Thoracic aorta (tissue), 2 donors: ENCODE data around the gene FNDC8. TPM values are rescaled to one million over a fixed set of nuclear protein-coding genes. Genes with fewer than 3 reads are reported as not detected.
A peak's percentile ranks its signal among the peaks of the same experiment; 100 is the strongest.

Experiments
- ATAC-seq: fragments of 150-250 bp; one replicate; pipeline ENCODE4 v1.8.0; 2017; ENCODE audit warnings: low read depth; ENCODE audit not compliant: insufficient number of reproducible peaks, low FRiP score
- DNase-seq: peaks from one replicate; pipeline ENCODE4 v3.0.0-alpha.2; 2020; ENCODE audit warnings: low spot score
- H3K27ac ChIP-seq, 2 donors: fragments of 200-600 bp; sonication (generic); 1 replicate in 1 of 2; 2 replicates in 1 of 2; pipeline ENCODE4 v1.5.1; 2016; ENCODE audit warnings: mild to moderate bottlenecking in 2 of 2, moderate library complexity in 2 of 2
- H3K27me3 ChIP-seq: fragments of 200-600 bp; sonication (generic); replicated peaks from 2 replicates; pipeline ENCODE4 v1.6.0; 2016; ENCODE audit warnings: mild to moderate bottlenecking; ENCODE audit not compliant: insufficient read depth
- H3K36me3 ChIP-seq: fragments of 200-600 bp; sonication (generic); one replicate; pipeline ENCODE4 v1.5.1; 2016
- H3K4me1 ChIP-seq, 2 donors: fragments of 200-600 bp; sonication (generic); 1 replicate in 1 of 2; 2 replicates in 1 of 2; pipeline versions ENCODE4 v1.5.1 to v1.6.0; 2016; ENCODE audit warnings: low read depth in 2 of 2, mild to moderate bottlenecking in 1 of 2; ENCODE audit not compliant: control insufficient read depth in 1 of 2
- H3K4me3 ChIP-seq: fragments of 200-600 bp; sonication (generic); 2 replicates; pipeline ENCODE4 v1.5.1; 2016; ENCODE audit warnings: mild to moderate bottlenecking
- H3K9me3 ChIP-seq: fragments of 200-600 bp; sonication (generic); 2 replicates; pipeline ENCODE4 v1.5.1; 2016
- CTCF ChIP-seq: fragments of 200-600 bp; sonication (generic); IDR thresholded peaks from one replicate; pipeline ENCODE4 v1.5.1; 2019; ENCODE audit warnings: antibody characterized with exemption
- total RNA-seq, 2 donors: library from RNA; depleted of rRNA; stranded (reverse); fragments of >200 nt; gene quantifications; one replicate each; pipeline versions ENCODE4 v1.1.0 to v1.2.3, GENCODE V29; 2016

The FNDC8 gene
- total RNA-seq, 2 donors from 2014 or later: not detected

- Histone ChIP-seq H3K36me3 (no peaks in the 10 kb centered on the region), H3K27ac (no peak overlapping the region), H3K4me3 (no peak overlapping the region), H3K9me3 (no peaks in the 10 kb centered on the region), H3K27me3 (no peaks in the 10 kb centered on the region), H3K4me1 (peaks cover 12 to 13% of the 10 kb centered on the region in 2 donors)
- ATAC-seq (no peak), DNase-seq (no peak)
- no peak for TF ChIP-seq CTCF
Observed at GRCh38 chr17:35084987-35085386, 36.4 kb upstream of the FNDC8 start.

GRCh38 chr17:35086164-35086563, 35.3 kb upstream of the FNDC8 start:
- Histone ChIP-seq H3K4me3 (no peak overlapping the region), H3K4me1 (peaks cover 12 to 13% of the 10 kb centered on the region in 2 donors), H3K36me3 (no peaks in the 10 kb centered on the region), H3K27me3 (no peaks in the 10 kb centered on the region), H3K27ac (no peak overlapping the region), H3K9me3 (no peaks in the 10 kb centered on the region)
- TF ChIP-seq CTCF: no peak
- DNase-seq (no peak), ATAC-seq (no peak)

- Histone ChIP-seq H3K9me3 (no peaks in the 10 kb centered on the region), H3K4me3 (no peak overlapping the region), H3K36me3 (no peaks in the 10 kb centered on the region), H3K27ac (no peak overlapping the region), H3K4me1 (peaks cover 12 to 13% of the 10 kb centered on the region in 2 donors), H3K27me3 (no peaks in the 10 kb centered on the region)
- DNase-seq (no peak), ATAC-seq (no peak)
- TF ChIP-seq CTCF: no peak
Observed at GRCh38 chr17:35086931-35087573, 34.4 kb upstream of the FNDC8 start.

- Histone ChIP-seq H3K4me3 (peak overlapping the region; percentile 92), H3K9me3 (no peaks in the 10 kb centered on the region), H3K36me3 (no peaks in the 10 kb centered on the region), H3K27ac (peak overlapping the region; percentile 80 to 89), H3K27me3 (no peaks in the 10 kb centered on the region), H3K4me1 (peaks cover 7 to 13% of the 10 kb centered on the region in 2 donors)
- no peak for TF ChIP-seq CTCF
- DNase-seq (no peak), ATAC-seq (no peak)
Observed at GRCh38 chr17:35087731-35088355, 33.6 kb upstream of the FNDC8 start.

- Histone ChIP-seq H3K27me3 (no peaks in the 10 kb centered on the region), H3K36me3 (no peaks in the 10 kb centered on the region), H3K27ac (peak overlapping the region; percentile 80 to 89), H3K4me3 (peak overlapping the region; percentile 92), H3K4me1 (peaks cover 7 to 13% of the 10 kb centered on the region in 2 donors), H3K9me3 (no peaks in the 10 kb centered on the region)
- no peak for TF ChIP-seq CTCF
- no peak for DNase-seq
- ATAC-seq: no peak
Observed at GRCh38 chr17:35088356-35088880, 33.0 kb upstream of the FNDC8 start.
